ENCODE measurements around the gene USP22.
"Not testable (repeated sequence)": the region's sequence is repeated elsewhere in the genome, so short reads cannot be mapped to it uniquely, and the experiment has no call there.

The USP22 gene

DNA sequence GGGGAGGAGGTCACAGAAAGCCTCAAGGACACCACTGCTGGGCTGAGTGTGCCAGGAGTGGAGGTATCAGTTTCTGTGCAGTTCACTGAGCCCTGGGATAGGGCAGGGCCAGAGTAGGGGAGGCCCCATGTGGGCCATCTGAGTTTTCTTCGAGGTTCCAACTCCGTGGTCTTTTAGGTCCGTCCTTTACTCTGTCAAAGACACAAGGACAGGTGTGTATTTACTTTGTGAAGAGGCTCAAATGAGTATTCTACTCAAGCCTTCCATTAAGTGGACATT, 59.5 kb downstream of the USP22 start:
- no peak for DNase-seq

- no peak for DNase-seq
These were observed 60.0 kb downstream of the USP22 start for GRCh38 chr17:20982589-20983358.

GRCh38 chr17:20981046-20981920, 61.5 kb downstream of the USP22 start:
- DNase-seq, result no peak

DNA sequence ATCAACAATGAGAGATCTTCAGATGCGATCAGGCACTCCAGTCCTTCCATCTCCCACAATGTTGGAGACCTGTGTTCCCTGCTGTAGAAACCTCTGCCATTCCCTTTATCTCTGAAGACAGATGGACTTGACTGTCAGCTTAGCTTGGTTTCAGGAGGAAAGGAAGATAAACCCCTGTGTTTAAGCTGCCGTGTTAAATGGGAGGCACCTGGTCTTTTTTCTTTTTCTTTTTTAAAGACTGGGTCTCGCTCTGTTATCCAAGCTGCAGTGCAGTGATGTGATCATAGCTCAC, 63.1 kb downstream of the USP22 start:
- DNase-seq, result no peak

DNA sequence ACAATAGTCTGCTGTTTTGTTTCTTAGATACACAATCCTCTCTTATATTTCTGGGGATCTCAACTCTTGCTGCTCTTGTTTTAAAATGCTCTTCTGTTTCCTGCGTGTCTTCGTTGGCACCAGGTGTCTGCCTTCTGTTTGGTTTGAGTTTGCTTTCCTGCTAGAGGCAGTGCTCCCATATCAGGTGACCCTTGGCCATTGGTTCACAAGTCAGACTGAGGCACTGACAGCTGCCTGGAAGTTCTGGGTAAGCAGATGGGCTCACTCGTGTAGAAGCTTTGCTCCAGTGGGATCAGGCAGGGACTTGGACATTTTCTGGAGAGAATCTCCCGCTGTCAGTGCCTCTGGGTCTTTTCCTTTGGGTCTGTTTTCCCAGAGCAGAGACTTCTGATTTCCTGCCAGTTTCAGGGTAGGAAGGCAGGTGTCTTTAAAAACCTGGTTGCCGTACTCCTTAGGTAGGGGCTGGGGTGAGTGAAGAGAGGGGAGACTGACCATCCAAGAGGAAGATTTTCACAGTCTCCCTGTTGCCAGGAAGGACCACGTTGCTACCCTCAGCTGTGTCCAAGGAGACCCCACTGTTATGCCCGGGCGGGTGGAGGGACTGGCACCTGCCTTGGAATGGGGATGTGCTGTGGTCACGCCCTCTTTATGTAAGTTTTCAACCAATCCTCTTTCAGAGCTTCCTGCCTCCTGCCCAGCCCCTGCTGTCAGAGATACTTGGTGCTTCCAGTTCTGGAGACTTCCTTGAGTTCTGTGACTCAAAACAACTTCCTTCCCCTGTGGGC, 63.6 kb downstream of the USP22 start:
- not testable (repeated sequence) for DNase-seq

DNA sequence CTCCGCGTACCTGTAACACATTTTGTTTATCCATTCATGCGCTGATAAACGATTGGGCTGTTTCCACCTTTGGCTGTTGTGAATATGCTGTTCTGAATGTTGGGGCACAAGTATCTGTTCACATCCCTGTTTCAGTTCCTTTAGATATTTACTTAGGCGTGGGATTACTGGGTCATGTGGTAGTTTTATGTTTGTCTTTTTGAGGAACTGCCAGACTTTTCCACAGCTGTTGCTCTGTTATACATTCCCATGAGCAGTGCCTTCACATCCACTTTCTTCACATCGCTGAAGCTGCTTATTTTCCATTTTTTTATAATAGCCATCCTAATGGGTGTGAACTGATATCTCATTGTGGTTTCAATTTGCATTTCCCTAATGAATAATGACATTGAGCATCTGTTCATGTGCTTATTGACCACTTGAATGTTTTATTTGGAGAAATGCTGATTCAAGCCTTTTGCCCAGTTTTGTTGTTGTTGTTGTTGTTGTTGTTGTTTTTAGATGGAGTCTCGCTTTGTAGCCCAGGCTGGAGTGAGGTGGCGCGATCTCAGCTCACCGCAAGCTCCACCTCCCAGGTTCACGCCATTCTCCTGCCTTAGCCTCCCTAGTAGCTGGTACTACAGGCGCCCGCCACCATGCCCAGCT, 65.1 kb downstream of the USP22 start:
- DNase-seq, result not testable (repeated sequence)

DNA sequence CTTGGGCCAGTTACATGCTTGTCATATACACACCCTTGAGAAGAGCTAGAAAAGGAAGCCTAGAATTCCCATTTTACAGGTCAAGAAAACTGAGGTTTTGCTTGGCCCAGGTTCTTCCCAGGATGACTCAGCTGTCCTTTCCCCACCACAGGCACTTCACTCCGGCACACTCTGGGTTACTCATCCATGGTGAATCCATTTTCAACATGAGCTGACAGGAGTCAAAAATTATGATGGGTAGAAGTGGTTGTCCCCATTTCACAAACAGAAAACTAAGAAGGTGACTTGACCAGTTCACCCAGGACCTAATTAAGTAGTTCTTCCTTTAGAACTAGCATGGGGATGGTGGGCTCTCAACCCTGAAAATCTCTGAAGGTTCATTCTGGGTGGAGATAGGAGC, 67.2 kb downstream of the USP22 start:
- DNase-seq, result no peak

DNA sequence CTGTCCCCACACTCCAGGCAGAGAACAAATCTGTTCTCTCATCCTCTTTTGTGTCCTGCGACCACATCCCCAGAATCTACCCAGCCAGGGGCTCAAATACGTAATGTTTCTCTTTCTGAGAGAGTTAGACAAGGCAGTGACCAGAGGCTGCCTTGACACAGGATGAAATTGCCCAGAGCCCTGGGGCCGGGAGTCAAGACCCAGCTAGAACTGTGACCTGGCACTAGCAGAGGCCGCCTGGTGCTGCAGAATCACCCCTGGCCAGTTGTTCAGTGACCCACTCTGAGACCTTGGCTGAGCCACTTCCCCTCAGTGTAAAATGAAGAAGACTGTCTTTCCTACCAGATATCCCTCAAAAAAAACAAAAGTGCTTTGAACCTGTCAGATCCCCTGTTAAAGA, 72.5 kb downstream of the USP22 start:
- no peak for DNase-seq

DNA sequence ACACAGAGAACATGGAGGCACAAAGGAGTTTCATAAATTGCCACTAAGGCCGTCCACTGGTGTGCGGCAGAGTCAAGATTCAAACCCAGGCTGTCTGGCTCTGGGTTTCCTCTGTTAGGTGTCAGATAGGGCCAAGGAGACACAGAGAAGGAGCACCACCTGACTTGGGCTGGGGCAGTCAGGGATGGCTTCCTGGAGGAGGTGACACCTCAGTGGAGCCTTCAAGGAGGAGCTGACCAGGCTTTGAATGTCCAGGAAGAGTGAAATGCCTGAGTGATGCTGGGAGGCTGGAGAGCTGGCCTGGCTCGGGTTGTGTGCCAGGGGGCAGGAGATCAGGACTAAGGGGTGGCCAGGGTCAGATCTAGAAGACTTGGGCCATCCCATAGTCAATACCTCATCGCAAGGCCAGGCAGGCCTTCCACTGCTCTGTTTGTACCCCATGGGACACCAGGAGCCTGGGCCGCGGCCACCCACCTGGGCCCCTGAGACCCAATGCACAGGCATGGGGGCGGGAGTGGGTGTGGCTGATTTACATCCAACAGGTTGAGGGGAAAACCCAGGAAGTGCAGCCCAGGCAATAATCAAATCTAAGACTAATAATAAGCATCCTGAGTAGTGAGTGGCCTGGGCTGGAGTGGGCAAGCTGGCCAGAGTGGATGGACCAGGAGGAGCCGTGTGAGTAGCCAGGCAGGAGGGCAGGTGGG, 73.7 kb downstream of the USP22 start:
- no peak for DNase-seq

GRCh38 chr17:20967776-20968175, 75.0 kb downstream of the USP22 start:
- DNase-seq, result no peak

DNA sequence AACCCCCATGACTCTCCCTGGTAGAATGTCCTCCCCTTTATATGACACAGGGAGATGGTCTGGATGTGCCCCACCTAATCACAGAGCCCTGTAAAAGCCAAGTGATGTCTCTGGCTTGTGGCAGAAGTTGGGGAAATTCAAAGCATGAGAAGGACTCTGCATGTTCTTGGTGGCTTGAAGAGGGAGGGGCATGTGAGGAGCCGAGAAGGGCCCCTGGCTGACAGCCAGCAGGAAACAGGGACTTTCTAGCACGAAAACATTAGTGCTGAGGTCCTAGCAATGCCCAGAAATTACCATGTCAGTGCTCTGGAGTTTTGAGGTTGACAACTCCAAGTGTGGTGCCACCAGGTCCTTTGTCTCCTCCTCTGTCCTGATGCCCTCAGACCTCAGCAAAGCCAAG, 75.9 kb downstream of the USP22 start:
- DNase-seq, result no peak

- DNase-seq, result no peak
These were observed 77.3 kb downstream of the USP22 start for GRCh38 chr17:20965492-20965891.

DNA sequence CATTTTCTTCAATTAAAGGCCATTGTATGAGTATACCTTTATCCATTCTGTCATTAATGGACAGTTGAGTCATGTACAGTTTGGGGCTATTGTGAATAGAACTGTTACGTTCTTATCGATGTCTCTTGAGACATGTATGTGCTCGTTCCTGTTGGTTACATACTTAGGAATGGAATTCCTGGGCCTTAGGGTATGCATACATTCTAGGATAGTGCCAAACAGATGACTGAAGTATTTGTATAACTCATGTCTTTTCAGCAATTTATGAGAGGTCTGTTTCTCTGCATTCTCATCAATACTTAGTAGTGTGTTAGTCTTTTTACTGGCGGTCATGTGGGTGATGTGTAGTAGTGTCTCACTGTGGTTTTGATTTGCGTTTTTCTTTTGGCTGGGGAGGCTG, 81.2 kb downstream of the USP22 start:
- DNase-seq, result no peak

DNA sequence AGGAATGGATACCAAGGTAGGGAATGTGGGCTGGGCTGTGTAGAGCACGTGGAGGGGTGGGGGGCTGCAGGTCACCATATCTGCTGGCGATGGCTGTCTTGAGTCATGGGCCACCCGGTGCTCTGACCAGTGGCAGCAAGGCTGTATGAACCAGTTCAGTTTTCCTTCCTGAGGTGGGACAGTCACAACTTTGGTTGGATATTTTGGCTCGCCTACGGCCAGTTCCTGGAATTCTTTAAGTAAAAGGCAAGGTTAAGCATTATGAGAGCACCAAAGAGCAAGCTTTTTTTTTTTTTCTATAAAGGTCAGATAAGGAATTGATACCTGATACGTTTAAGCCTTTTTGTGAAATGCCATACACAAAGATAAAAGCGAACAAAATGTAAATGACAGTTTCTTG, 81.9 kb downstream of the USP22 start:
- no peak for DNase-seq

GRCh38 chr17:20955427-20956323, 87.1 kb downstream of the USP22 start:
- DNase-seq, result no peak

DNA sequence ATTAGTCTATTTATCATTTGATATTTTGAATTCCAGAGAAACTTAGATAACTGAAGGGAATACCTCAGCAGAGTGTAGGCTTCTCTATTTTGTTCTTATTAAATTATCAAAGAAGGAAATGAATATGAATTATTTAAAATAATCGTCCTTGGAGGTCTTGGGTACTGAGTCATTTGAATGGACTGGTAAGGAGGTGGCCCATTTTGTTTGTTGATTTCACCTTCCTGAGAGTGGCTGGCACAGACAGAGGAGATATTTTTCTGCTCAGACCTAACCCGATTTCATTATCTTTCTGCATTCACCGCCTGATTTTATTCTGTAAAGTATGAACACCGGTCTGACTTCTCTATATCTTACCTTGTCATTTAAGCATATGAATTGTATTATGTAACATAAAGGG, 88.0 kb downstream of the USP22 start:
- DNase-seq, result no peak

- DNase-seq, result no peak
These were observed 90.6 kb downstream of the USP22 start for GRCh38 chr17:20952183-20952582.

All from NCI-H1048 (cell line).